HEK293T (cell line): ENCODE measurements around the gene GPR33.

Source experiments
- BHLHE40 ChIP-seq: fragments of 450-650 bp; IDR thresholded peaks from 2 replicates; pipeline ENCODE4 v1.6.1; 2016; ENCODE audit warnings: mild to moderate bottlenecking, moderate library complexity, borderline replicate concordance
- ELF4 ChIP-seq: fragments of 450-650 bp; IDR thresholded peaks from 2 replicates; pipeline ENCODE4 v1.6.1; 2017; ENCODE audit warnings: antibody characterized with exemption
- FOXK2 ChIP-seq: fragments of 450-650 bp; IDR thresholded peaks from 2 replicates; pipeline ENCODE4 v1.6.1; 2016; ENCODE audit warnings: mild to moderate bottlenecking
- FOXM1 ChIP-seq: fragments of 450-650 bp; IDR thresholded peaks from 2 replicates; pipeline ENCODE4 v1.6.1; 2017; ENCODE audit warnings: mild to moderate bottlenecking, borderline replicate concordance
- HDGF ChIP-seq: fragments of 450-650 bp; IDR thresholded peaks from 2 replicates; pipeline ENCODE4 v1.6.1; 2017; ENCODE audit warnings: antibody characterized with exemption, borderline replicate concordance
- SP1 ChIP-seq: fragments of 450-650 bp; IDR thresholded peaks from 2 replicates; pipeline ENCODE4 v1.6.1; 2017
- SUZ12 ChIP-seq: fragments of 450-650 bp; IDR thresholded peaks from 2 replicates; pipeline ENCODE4 v1.6.1; 2016; ENCODE audit warnings: mild to moderate bottlenecking
- ZNF384 ChIP-seq: fragments of 450-650 bp; IDR thresholded peaks from 2 replicates; pipeline ENCODE4 v1.6.1; 2016

DNA sequence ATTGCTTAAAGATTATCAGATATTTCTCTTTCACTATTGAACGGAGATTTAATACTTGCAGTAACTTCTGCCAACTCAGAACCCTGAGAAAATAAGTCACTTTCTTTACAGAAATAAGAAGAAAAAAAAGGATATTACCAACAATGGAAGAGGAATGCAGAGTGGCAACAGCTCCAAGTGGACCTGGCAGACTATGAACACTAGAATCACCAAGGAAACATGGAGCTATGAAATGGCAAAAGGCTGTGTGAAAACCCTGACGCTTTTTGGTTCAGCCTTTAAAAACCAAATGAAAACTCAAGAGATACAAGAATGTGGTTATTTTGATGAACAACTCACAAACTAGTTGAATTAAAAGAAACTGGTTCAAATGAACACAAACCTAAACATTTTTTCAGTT is 48.3 kb downstream of the GPR33 start:
- TF ChIP-seq FOXK2 (no peak), FOXM1 (no peak), SP1 (no peak), HDGF (no peak), ELF4 (no peak), ZNF384 (no peak), SUZ12 (no peak), BHLHE40 (no peak)
